HG03457 (cell line): Measurements from ENCODE around the gene KATNAL1.
A peak's percentile ranks its signal among the peaks of the same experiment; 100 is the strongest.

Experiments used
- ATAC-seq: cut with Tn5 transposase; IDR thresholded peaks from one replicate; pipeline ENCODE4 v1.9.1; 2021; ENCODE audit warnings: moderate number of reproducible peaks; ENCODE audit not compliant: unreplicated experiment

The KATNAL1 gene

GRCh38 chr13:30307194-30307970 is at the start of gene KATNAL1:
TSS of gene KATNAL1 (minus strand) at chr13:30307551. CDS start at chr13:30283777, 23,774 bp downstream.
- peak; percentile 46 for ATAC-seq

GRCh38 chr13:30355839-30356238 is 48.5 kb upstream of the KATNAL1 start:
- no peak for ATAC-seq

GRCh38 chr13:30355384-30355699 is 48.0 kb upstream of the KATNAL1 start:
- no peak for ATAC-seq

GRCh38 chr13:30354493-30355383 is 47.4 kb upstream of the KATNAL1 start:
- no peak for ATAC-seq

- no peak for ATAC-seq
Measured at GRCh38 chr13:30353471-30354215, 46.3 kb upstream of the KATNAL1 start.

- ATAC-seq: no peak
Measured at GRCh38 chr13:30353060-30353459, 45.7 kb upstream of the KATNAL1 start.

GRCh38 chr13:30352121-30352520 is 44.8 kb upstream of the KATNAL1 start:
- ATAC-seq: no peak

GRCh38 chr13:30346789-30347167 is 39.4 kb upstream of the KATNAL1 start:
- ATAC-seq: no peak

GRCh38 chr13:30346153-30346788 is 38.9 kb upstream of the KATNAL1 start:
- ATAC-seq: peak; percentile 71

- no peak for ATAC-seq
Measured at GRCh38 chr13:30345426-30346100, 38.2 kb upstream of the KATNAL1 start.

GRCh38 chr13:30341815-30342570 is 34.6 kb upstream of the KATNAL1 start:
- no peak for ATAC-seq

- ATAC-seq: no peak
Measured at GRCh38 chr13:30340331-30341250, 33.2 kb upstream of the KATNAL1 start.

GRCh38 chr13:30339738-30340330 is 32.5 kb upstream of the KATNAL1 start:
- no peak for ATAC-seq

- no peak for ATAC-seq
Measured at GRCh38 chr13:30338952-30339351, 31.6 kb upstream of the KATNAL1 start.

- no peak for ATAC-seq
Measured at GRCh38 chr13:30338331-30338851, 31.0 kb upstream of the KATNAL1 start.

- no peak for ATAC-seq
Measured at GRCh38 chr13:30337061-30337610, 29.8 kb upstream of the KATNAL1 start.

GRCh38 chr13:30334663-30335386 is 27.5 kb upstream of the KATNAL1 start:
- no peak for ATAC-seq
